HG03060 (cell line): ENCODE measurements around the gene MOB2.

Experiments used
- ATAC-seq: cut with Tn5 transposase; IDR thresholded peaks from one replicate; pipeline ENCODE4 v1.9.1; 2021; ENCODE audit warnings: low read depth, moderate number of reproducible peaks; ENCODE audit not compliant: unreplicated experiment

Gene MOB2

GRCh38 chr11:1490651-1491050 is 4.1 kb upstream of the MOB2 start:
- no peak for ATAC-seq

DNA sequence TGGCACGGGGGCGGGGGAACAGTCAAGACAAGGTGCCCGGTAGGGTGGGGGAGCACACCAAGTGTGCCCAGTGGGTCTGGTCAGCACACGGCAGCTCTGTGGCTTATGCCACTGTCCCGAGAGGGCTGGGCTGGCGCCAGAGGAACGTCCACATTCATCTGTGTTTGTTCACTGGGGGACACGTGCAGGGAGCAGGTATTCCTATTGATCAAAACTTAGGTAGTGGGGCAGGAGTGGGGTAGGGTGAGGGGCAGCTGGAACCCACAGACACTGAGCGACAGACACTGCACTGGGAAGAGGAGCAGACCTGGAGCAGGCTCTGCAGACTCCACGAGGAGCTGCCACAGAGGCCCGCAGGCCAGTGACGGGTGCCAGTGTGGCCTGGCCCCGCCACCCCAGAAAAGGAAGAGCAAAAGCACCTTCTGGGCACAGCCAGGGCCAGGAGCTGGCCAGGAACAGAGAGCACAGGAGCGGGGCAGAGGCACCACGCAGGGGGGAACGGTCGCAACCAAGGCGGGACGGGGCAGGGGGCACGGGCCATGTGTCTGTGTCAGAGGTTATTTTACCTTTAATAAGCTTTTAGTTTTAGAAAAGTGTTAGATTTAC is 2.1 kb upstream of the MOB2 start:
- ATAC-seq: no peak

GRCh38 chr11:1487851-1488574 is 1.4 kb upstream of the MOB2 start:
- ATAC-seq: no peak

DNA sequence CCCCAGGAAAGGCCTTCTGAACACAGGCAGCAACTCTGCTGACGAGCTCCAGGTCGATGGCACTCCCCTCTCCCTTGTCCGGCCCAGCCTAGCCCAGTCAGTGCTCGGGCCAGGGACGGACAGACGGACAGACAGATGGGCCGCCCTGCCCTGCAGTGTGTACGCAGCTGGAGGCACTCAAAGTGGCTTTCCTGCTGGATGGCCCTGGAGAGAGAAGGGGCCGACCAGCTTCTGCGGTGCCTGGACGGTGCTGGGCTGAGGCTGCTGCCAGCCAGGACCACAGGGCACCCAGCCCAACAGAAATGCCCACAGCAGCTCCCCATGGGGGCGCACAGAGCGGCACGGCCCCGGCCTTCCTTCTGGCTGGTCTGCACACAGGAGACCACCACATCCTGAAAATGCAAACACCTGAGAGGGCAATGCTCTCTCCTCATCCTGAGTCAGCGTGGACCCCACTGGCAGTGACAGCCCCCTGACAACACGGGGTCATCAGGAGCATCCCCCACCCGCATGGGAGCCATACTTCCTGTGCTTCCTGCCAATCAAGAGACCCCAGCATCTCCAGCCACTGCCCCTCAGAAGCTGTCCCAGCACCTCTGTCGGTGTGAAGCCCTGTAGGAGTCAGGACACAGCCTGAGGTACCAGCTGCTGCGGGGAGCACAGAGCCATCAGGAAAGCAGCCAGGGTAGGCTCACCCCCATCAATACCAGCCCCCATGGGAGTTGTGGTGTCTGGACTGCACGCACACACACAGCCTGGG is 692 bp upstream of the MOB2 start:
- no peak for ATAC-seq

DNA sequence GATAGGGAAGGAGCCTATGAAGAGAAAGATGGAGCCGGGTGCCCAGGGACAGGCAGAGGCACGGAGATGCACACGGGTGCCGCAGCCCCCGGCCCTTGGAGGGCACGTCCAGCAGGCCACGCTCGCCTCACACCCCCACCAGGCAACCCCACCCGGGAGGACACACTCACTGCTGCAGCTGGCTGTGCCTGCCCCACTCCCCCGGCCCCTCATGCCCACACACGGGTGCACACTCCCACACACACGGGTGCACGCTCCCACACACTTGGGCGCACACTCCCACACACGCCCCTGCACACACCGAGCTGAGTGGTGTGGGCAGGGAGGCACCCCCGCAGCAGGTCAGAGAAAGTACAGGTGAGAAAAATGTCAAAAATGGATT is 1.1 kb downstream of the MOB2 start:
- ATAC-seq: no peak

GRCh38 chr11:1484695-1485503 is 1.7 kb downstream of the MOB2 start:
- no peak for ATAC-seq

DNA sequence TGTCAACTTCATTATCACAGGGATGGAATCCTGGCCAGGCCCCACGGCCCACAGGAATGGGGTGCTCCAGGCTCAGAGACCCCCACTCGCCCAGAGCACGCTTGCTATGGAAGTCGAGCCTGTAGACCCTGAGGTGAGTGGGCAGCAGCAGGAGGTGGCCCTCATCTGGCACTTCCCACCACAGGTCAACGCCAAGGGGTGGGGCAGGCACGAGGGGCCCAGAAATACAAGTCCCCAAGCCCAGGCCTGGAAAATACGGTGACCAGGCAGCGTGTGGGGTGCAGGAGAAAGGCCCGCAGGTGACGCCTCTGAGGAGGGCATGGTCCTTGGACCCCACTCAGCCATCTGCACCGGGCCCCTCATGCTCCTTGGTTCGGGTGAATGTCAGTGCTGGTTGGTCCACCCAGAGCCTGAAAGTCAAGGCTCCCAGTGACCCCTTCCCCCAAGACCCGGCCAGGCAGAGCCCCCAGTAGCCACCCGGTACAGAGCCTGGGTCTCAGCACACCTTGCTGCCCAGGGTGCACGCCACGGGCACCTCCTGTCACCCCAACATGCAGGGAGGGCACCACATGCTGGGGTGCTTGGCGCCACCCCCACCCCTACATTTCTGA is 2.4 kb downstream of the MOB2 start:
- no peak for ATAC-seq

DNA sequence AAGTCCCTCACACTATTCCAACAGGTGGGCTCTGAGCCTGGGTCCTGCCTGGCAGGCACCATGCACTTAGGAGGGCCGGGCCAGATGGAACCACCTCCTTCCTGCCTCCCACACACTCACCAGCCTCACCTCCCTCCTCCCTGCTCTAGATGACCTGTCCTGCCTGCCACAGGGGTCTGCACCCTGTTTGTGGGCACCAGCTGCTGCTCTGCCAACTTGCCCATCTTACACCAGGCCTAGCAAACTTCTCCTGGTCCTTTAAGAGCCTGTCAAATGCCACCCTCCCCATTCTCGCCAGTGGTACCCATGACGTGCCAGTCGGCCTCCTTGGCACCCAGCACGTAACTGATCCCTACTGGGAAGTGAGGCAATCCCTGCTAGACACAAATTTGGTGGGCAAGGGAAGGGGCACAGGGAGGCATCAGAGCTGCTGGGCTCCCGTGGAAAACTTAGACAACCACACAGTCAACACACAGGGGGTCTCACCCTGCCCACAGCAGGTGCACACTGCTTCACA is 3.1 kb downstream of the MOB2 start:
- no peak for ATAC-seq

DNA sequence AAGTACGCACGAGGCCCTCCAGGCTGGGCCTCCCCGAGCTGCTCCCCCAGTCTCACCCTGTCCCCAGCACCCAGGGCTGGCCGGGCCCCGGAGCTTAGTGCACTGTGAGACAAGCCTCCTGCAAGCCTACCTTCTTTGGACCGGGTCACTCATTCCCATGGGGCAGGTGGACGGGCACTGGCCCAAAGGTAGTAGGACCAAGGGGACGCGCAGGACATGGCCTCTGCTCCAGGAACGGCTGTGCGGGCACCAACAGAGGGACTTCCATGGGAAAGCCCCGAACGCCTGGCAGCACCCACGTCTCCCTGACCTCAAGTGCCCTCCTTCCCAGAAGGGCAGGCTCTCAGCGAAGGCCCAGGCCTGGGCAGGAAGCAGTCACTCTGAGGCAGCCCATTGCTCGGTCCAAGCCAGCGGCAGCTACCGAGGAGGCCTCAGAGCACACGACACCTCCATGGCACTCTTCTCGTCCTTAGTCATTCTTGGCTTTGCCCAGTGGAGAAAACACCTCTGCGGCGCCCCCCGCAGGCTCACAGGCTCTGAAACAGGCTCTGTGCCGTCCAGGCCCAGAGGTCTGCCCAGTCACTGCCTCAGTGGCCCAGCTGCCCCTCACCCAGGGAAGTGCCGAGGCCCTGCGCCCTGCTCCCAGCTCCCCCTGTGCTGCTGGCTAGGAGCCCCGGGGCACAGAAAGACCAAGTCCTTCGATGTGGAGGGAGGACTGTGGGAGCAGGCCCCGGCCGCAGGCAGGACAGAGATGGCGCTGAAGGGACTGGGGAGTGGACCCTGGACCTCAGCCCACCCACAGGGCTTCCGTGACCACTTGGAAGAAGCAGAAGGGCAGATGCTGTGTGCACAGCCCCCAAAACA is 3.8 kb downstream of the MOB2 start:
- ATAC-seq: no peak

DNA sequence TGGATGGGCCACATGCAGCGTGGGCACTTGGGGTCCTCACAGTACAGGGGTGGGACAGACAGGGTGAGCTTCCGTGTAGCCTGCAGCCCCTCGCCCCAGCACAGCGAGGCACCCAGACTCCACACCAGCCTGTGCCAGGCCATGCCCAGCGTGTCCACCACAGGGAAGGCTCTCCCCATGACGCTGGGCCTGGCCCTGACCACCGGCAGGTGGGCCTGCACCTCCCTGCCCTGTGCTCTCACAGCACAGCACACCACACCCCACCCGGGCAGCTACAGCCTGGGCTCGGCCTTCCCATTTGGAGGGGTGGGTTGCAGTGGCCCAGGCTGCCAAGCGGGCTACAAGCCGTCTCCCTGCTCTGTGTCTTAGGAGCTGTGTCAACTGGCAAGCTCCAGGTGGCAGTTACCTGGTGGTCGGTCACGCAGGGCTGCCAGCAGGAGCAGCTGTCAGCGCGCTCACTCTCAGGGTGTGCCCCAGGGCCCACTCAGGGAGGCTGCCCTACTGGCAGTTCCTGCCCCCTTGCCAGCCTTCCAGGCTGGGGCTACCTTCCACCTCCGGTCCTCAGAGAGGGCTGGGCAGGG is 4.6 kb downstream of the MOB2 start:
- ATAC-seq: no peak

- no peak for ATAC-seq
Measured at GRCh38 chr11:1481483-1481825, 5.1 kb downstream of the MOB2 start.

DNA sequence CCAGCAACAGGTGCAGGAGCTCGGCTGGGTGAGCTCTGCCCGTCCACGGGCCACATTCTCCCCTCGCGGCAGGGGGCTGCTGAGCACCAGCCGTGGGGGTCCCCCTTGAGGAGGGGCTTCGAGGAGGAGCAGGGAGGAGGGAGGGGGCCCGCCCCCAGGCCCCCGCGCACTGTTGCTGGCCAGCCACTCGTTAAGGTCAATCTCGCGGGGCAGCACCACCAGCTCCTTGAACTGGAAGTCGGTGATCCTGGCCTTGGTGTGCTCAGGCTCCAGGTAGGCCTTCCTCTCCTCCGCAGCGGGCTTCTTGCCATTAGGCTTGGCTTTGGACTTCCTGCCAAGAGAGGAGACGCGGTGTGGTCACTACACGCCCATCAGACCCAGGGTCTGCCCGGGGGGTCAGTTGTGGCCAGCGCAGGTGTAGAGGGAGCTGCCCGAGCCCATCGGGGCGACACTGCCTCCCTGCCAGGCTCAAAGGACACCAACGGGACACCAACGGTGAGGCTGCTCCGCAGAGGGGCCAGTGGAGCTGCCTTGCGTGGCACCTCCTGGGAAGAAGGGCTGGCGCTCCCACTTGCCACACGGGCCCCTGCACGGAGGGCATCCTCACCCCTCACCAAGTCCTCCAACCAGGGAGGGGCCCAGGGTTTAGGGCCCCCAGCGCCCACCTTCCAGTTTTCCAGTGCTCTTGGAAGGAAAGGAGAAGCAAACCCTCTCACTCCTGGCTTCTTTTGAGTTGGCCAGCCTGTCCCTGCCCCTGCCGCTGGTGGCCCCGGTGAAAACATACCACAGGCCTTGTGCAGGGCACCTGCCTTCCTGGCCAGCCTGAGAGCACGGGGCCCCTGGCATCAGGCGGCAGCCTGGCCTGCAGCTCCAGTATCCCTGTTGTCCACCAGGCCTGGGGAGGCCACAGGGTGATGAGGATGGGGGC is 5.8 kb downstream of the MOB2 start:
- no peak for ATAC-seq

GRCh38 chr11:1480191-1480554 is 6.4 kb downstream of the MOB2 start:
- ATAC-seq: no peak

DNA sequence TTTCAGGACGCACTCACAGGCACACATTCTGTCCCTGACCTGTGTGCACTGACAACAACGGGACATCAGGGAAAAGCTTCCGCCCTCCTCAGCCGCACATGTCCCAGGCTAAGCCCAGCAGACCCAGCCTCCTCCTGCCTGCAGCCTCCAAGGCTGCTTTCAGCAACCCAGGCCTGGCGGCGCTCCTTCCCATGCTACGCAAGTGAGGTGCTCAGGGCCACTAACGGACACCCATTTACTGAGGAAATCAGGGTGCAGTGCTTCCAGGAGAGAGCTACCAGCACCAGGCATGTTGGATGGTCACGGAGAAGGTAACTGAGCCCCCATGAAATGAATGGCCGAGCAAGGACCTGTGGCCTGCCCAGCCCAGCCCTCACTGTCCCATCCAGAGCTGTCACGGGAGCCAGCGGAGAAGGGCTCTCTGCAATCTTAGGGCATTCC is 6.9 kb downstream of the MOB2 start:
- ATAC-seq: no peak

DNA sequence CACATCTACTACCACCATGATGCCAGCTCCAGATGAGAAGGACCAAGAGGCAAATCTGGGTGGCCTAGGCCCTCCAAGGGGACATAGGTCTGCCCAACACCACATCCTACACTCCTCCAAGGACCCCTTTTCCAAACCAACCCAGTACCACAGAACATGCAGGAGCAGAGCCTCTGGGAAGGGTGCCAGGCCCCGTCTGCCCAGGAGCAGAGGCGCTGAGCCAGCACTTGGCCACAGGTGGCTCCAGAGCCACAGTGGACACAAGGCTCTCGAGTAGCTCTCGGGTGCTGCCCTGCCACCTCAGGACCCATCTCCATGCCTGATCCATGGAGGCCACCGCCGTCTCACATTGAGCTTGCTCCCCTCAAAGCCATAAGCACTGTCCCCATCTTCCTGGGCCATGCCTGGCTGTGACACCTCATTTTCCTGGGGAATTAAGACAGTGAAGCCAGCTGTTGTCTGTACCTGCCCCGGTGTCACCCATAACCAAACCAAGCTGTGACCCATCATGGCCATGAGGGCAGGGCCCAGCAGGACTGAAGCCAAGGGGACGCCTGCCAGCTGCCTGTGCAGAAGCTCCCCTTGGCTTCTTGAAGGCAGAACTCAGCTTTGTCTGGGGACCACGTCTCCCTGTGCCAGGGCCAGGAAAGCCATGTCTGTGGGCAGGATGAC is 7.4 kb downstream of the MOB2 start:
- no peak for ATAC-seq

DNA sequence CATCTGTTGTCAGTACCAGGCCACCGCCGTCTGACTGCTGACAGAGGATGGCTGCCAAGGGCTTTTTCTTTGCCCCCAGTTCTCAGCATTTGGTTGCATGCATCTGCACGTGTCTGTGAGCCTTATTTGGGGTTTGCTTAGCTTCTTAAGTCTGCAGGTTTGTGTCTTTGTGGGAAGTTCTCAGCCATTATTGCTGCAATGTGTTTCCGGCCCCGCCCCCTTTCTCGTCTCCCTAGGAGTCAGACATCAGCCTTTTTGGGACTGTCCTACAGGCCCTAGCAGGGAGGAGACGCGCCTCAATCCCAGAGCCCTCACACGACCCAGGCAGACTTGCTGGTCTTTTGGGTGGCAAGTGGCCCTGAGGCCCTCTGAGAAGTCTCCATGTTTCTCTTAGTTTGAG is 8.0 kb downstream of the MOB2 start:
- ATAC-seq: no peak

DNA sequence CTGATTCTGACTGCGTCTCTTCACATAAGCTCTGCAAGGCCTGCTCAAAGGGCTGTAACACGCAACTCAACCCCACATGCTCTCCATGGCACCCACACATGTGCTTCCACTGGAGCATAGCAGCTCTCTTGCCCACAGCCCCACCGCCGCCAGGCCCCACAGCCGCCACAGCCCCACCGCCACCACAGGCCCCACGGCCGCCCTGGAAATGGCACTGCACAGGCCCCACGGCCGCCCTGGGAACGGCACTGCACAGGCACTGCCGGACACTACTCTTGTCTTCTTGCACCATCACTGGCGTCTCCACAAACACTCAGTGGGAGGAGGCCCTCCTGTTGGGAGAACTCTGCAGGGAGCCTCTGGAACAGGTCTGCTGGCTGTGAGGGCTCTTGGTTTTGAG is 8.6 kb downstream of the MOB2 start:
- ATAC-seq: no peak
